HepG2 (cell line): ENCODE data around the gene CD200. TPM values are rescaled to one million over a fixed set of nuclear protein-coding genes. Genes with fewer than 3 reads are reported as not detected.

ENCODE experiments used
- ATAC-seq: fragments of 200-7000 bp; cut with Tn5 transposase; 3 replicates; pipeline ENCODE4 v1.9.1; 2020; ENCODE audit warnings: mild to moderate bottlenecking, moderate library complexity
- BruUV-seq: library from RNA; stranded (reverse); fragments of 400-500 nt; replicated peaks from 2 replicates; lab custom pipeline; 2021; lab: Mats Ljungman, UMichigan
- CTCF ChIA-PET: fragments of 300-600 bp; formaldehyde crosslinking; extraction: SDS; loops from one replicate; lab custom pipeline; 2021; ENCODE audit warnings: low total read pairs, inconsistent platforms, low intra/inter-chr PET ratio; lab: Yijun Ruan, JAX
- POLR2A ChIA-PET: fragments of 350-600 bp; sonication (Branson Sonifier 250); formaldehyde crosslinking; loops from one replicate; lab custom pipeline; 2020; ENCODE audit warnings: antibody characterized with exemption, inconsistent platforms; lab: Yijun Ruan, JAX
- DNase-seq: peaks from one replicate; pipeline ENCODE4 v3.0.0-alpha.2; 2015; ENCODE audit warnings: low spot score
- FAIRE-seq: peaks from 3 replicates; lab custom pipeline; 2011; peaks lifted over from hg19 to GRCh38; lab: Jason Lieb, UNC
- H2AFZ ChIP-seq: one replicate; pipeline ENCODE4 v1.6.1; 2011; ENCODE audit warnings: low read length, inconsistent platforms
- H3K27ac ChIP-seq: fragments of 300-600 bp; 3 replicates; pipeline ENCODE4 v1.8.0; 2011; ENCODE audit warnings: mixed run types, mild to moderate bottlenecking, mixed read lengths, low read length, inconsistent platforms; ENCODE audit not compliant: insufficient read depth; ENCODE audit errors: extremely low read length
- H3K27me3 ChIP-seq, 2 experiments: fragments of 200-600 bp in 1 of 2; 2 replicates in 1 of 2; 3 replicates in 1 of 2; pipeline versions ENCODE4 v1.6.0 to v1.8.0; 2011; ENCODE audit warnings: low read length in 2 of 2, mild to moderate bottlenecking in 2 of 2, moderate library complexity in 2 of 2, inconsistent platforms in 1 of 2; ENCODE audit not compliant: insufficient read depth in 2 of 2, control insufficient read depth in 1 of 2
- H3K36me3 ChIP-seq, 2 experiments: fragments of 200-600 bp in 1 of 2; replicated peaks in 1 of 2; 2 replicates in 1 of 2; 3 replicates in 1 of 2; pipeline versions ENCODE4 v1.5.1 to v1.8.0; 2011; ENCODE audit warnings: low read length in 2 of 2, inconsistent platforms in 1 of 2; ENCODE audit not compliant: insufficient read depth in 2 of 2, control insufficient read depth in 1 of 2
- H3K4me1 ChIP-seq: 2 replicates; pipeline ENCODE4 v1.5.1; 2012; ENCODE audit warnings: low read length, inconsistent platforms; ENCODE audit not compliant: insufficient read depth
- H3K4me2 ChIP-seq: 2 replicates; pipeline ENCODE4 v1.6.0; 2011; ENCODE audit warnings: low read depth, low read length, inconsistent platforms
- H3K4me3 ChIP-seq, 3 experiments: fragments of 200-600 bp in 1 of 3; sonication (generic), shearing (Covaris generic) in 1 of 3; replicated peaks in 1 of 3; 2 replicates each; pipeline ENCODE4 v1.5.1; 2011 to 2016; ENCODE audit warnings: low read length in 3 of 3, inconsistent platforms in 2 of 3, low read depth in 2 of 3, mild to moderate bottlenecking in 2 of 3, control low read depth in 1 of 3, mixed read lengths in 1 of 3; ENCODE audit not compliant: insufficient read depth in 1 of 3
- H3K79me2 ChIP-seq: one replicate; pipeline ENCODE4 v1.6.1; 2011; ENCODE audit warnings: low read length, inconsistent platforms; ENCODE audit not compliant: insufficient read depth
- H3K9ac ChIP-seq: 2 replicates; pipeline ENCODE4 v1.6.0; 2011; ENCODE audit warnings: mild to moderate bottlenecking, low read depth, low read length, inconsistent platforms; ENCODE audit not compliant: insufficient read depth
- H3K9me3 ChIP-seq: 2 replicates; pipeline ENCODE4 v1.5.1; 2012; ENCODE audit warnings: mild to moderate bottlenecking, low read length
- H4K20me1 ChIP-seq: 2 replicates; pipeline ENCODE4 v1.6.0; 2011; ENCODE audit warnings: inconsistent platforms, mild to moderate bottlenecking, low read length, moderate library complexity; ENCODE audit not compliant: insufficient read depth
- AHR ChIP-seq: IDR thresholded peaks from 2 replicates; pipeline ENCODE4 v1.6.1; 2018; ENCODE audit warnings: missing genetic modification reagents, missing compliant biosample characterization
- HDAC1 ChIP-seq: sonication (generic); formaldehyde crosslinking; IDR thresholded peaks from 2 replicates; pipeline ENCODE4 v1.5.1; 2020; ENCODE audit warnings: mild to moderate bottlenecking, missing genetic modification reagents
- MED8 ChIP-seq: sonication (generic); formaldehyde crosslinking; IDR thresholded peaks from 2 replicates; pipeline ENCODE4 v1.8.1; 2023; ENCODE audit warnings: mild to moderate bottlenecking, missing genetic modification reagents; ENCODE audit not compliant: insufficient replicate concordance
- NFATC3 ChIP-seq: sonication (generic); formaldehyde crosslinking; IDR thresholded peaks from 2 replicates; pipeline ENCODE4 v1.5.1; 2020; ENCODE audit warnings: mild to moderate bottlenecking, missing genetic modification reagents
- PITX1 ChIP-seq: sonication (generic); formaldehyde crosslinking; IDR thresholded peaks from 2 replicates; pipeline ENCODE4 v1.5.1; 2020; ENCODE audit warnings: mild to moderate bottlenecking, missing genetic modification reagents
- ZIK1 ChIP-seq: sonication (generic); formaldehyde crosslinking; IDR thresholded peaks from 2 replicates; pipeline ENCODE4 v1.5.0; 2020; ENCODE audit warnings: mild to moderate bottlenecking, low read depth, missing genetic modification reagents, borderline replicate concordance
- WGBS: methylation state at CpG from one replicate; pipeline ENCODE4 v1.1.6; 2017; ENCODE audit warnings: low lambda C conversion rate; 5-methylcytosine and 5-hydroxymethylcytosine counted together
- in situ Hi-C: cut with HindIII; loops from 2 replicates; pipeline ENCODE4 v1.10.0; 2017; ENCODE audit warnings: low pct_unique_long_range_greater_than_20kb; ENCODE audit not compliant: extremely low pct_ligation_motif_present
- intact Hi-C: fragments of 100-400 bp; cut with micrococcal nuclease; formaldehyde crosslinking; loops from one replicate; pipeline ENCODE4 v1.10.0; 2022; ENCODE audit not compliant: unreplicated experiment
- polyA plus RNA-seq, 8 experiments: library from polyadenylated mRNA; depleted of rRNA in 3 of 8; stranded (reverse) in 7 of 8; unstranded in 1 of 8; fragments of >200 nt; fragmentation: Illumina TruSeq in 4 of 8; extraction: Trizol in 4 of 8; gene quantifications; 2 replicates each; pipeline versions ENCODE4 v1.2.1 to v1.2.3, GENCODE V29; 2011 to 2016; ENCODE audit warnings: low read depth in 4 of 8, missing spikeins in 1 of 8, mixed read lengths in 1 of 8; ENCODE audit not compliant: insufficient read depth in 1 of 8
- total RNA-seq, 5 experiments: library from RNA; depleted of rRNA; stranded (reverse); fragments of >200 nt; fragmentation: Illumina TruSeq; extraction: Trizol; gene quantifications; 2 replicates each; pipeline ENCODE4 v1.2.3, GENCODE V29; 2016; ENCODE audit warnings: low read depth in 1 of 5
- TF ChIP-seq, protein P1 (sequence below): sonication (generic); formaldehyde crosslinking; IDR thresholded peaks from 2 replicates; pipeline ENCODE4 v1.4.0; 2020; ENCODE audit warnings: missing genetic modification reagents, borderline replicate concordance

CD200 gene
- total and polyA plus RNA-seq, 2 of the 13 experiments (the other 11 are each of a cell fraction or from before 2014, with no cell fraction given): not detected

DNA sequence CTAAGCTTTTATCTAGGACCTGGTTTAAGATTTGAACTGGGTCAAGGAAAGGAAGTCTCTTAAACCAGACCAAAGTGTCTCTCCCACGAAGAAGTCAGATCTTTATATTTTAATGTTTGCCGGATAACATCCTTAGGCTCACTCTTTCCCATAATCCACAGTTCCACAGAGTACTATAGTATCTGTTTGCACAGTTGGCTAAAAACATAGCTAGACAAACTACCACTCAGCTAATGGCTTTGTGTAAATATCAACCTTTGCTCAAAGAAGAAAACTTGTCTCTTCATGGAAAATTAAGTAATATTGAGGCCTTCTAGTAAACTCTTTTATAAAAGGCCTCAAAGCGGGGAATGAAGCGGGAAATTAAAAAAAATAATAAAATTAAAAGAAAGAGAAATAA lies 25.4 kb upstream of the CD200 start (continued):
- no peak for TF ChIP-seq HDAC1

DNA sequence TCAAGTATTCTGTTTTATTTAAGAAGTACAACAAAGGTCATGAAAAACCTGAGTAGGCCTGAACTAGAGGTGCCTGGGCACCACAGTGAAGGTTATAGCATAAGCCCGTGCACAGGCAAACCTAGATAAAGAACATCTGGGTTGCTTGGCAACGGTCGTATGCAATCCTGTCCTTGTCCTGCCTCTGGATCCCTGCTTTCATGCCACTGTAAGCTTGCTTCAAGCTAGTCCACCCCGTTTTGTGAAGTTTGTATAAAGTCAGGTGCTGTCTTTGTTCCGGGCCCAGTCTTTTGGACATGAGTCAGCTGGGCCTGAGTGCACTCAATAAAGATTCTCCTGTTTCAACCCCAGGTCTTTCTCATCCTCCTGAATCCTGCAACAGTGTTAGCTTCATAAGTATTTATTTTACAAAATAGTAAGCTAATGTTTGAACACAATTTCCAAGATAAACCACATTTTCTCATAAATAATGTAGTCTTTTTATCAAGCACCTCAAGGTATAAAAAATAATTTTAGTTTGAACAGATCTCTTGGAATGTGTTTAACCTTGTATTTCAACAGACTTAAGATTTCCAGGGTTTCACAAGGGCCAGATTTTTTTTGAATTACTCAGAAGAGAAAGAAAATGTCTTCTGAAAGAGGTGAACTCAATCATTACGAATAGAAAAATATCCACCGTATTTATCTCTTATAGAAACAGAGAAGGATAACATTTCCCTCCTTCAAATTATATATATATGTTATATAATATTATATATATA lies 24.6 kb upstream of the CD200 start:
- Histone ChIP-seq H3K4me2 (no peak overlapping the region), H2AFZ (no peak overlapping the region), H3K4me3 (no peak overlapping the region), H3K9ac (no peak overlapping the region), H4K20me1 (no peaks in the 10 kb centered on the region), H3K79me2 (no peaks in the 10 kb centered on the region), H3K36me3 (no peaks in the 10 kb centered on the region), H3K27ac (no peak overlapping the region), H3K9me3 (no peaks in the 10 kb centered on the region), H3K27me3 (no peaks in the 10 kb centered on the region), H3K4me1 (no peaks in the 10 kb centered on the region)
- ChIA-PET POLR2A (no interaction called here), CTCF (no interaction called here)
- FAIRE-seq (no peak), DNase-seq (no peak), ATAC-seq (no peak)
- no TSS peak for BruUV-seq
- WGBS: 32% methylated on average over 7 of the region's 7 CpGs
- TF ChIP-seq PITX1 (CRISPR knock-in tag) (no peak), NFATC3 (CRISPR knock-in tag) (no peak), ZIK1 (CRISPR knock-in tag) (no peak), AHR (no peak), MED8 (CRISPR knock-in tag) (no peak)
- TF ChIP-seq, protein P1, sequence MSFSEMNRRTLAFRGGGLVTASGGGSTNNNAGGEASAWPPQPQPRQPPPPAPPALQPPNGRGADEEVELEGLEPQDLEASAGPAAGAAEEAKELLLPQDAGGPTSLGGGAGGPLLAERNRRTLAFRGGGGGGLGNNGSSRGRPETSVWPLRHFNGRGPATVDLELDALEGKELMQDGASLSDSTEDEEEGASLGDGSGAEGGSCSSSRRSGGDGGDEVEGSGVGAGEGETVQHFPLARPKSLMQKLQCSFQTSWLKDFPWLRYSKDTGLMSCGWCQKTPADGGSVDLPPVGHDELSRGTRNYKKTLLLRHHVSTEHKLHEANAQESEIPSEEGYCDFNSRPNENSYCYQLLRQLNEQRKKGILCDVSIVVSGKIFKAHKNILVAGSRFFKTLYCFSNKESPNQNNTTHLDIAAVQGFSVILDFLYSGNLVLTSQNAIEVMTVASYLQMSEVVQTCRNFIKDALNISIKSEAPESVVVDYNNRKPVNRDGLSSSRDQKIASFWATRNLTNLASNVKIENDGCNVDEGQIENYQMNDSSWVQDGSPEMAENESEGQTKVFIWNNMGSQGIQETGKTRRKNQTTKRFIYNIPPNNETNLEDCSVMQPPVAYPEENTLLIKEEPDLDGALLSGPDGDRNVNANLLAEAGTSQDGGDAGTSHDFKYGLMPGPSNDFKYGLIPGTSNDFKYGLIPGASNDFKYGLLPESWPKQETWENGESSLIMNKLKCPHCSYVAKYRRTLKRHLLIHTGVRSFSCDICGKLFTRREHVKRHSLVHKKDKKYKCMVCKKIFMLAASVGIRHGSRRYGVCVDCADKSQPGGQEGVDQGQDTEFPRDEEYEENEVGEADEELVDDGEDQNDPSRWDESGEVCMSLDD (CRISPR knock-in tag): no peak
- in situ Hi-C loops: no loop called here
- intact Hi-C loops: no loop called here
